Measurements from ENCODE around the gene TESK1. TPM values are rescaled to one million over a fixed set of nuclear protein-coding genes. Genes with fewer than 3 reads are reported as not detected.

TESK1 gene
- total and polyA plus RNA-seq, 2 of the 8 experiments (the other 6 are each of a cell fraction or from before 2014, with no cell fraction given): 13.5 to 13.9 TPM

DNA sequence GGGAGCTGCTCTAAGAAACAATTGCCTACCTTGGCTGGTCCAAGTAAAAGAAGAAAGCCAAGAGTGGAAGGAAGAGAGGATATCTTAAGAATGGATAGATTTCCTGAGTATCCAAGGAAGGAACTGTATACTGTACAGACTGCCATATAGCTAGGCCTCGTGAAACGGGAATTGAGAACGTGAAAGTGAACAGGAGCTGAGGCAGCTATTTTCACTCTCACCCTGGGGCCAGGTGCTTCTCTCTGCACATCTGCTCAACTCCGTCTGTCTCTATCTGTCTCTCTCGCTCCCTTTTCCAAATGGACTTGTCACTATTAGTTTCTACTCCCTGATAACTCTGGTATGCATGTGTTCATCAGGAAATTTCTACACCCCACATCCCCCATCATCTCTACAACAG, 35.9 kb upstream of the TESK1 start:
- no peak for FAIRE-seq
- POLR2A ChIA-PET (ENCODE audit: partially characterized antibody): interaction anchor here (0.6 kb wide), 1 partner anchor 76 kb away, joined by 3 read pairs; no protein-coding TSS in a partner anchor
- H3K79me2 ChIP-seq (ENCODE audit: control insufficient read depth in 1 of 2, insufficient read depth in 2 of 2, low read length in 2 of 2): no peaks in the 10 kb centered on the region

More for the DNA sequence above, 35.9 kb upstream of the TESK1 start:
- Histone ChIP-seq H3K23ac (ENCODE audit: insufficient read length) (no peak overlapping the region), H2BK120ac (replicated peaks; ENCODE audit: low read depth, low read length) (no peak overlapping the region), H3K18ac (ENCODE audit: extremely low read depth, low read length) (no peak overlapping the region), H4K5ac (ENCODE audit: insufficient read length, low read depth, low read length) (no peak overlapping the region), H3K27me3 (replicated peaks in 1 of 4; ENCODE audit: control insufficient read depth in 3 of 4, extremely low read depth in 1 of 4, insufficient read depth in 3 of 4, low read length in 3 of 4) (no peaks in the 10 kb centered on the region), H3K4me3 (ENCODE audit: extremely low read depth in 1 of 4, insufficient read depth in 2 of 4, low read depth in 3 of 4, low read length in 4 of 4) (no peak overlapping the region), H2BK12ac (ENCODE audit: low read depth, low read length) (no peak overlapping the region), H2BK5ac (ENCODE audit: low read depth, low read length) (no peak overlapping the region), H3K27ac (ENCODE audit: low read depth, low read length) (no peak overlapping the region), H4K8ac (ENCODE audit: extremely low read depth, insufficient read depth, low read length) (no peak overlapping the region), H3K56ac (replicated peaks; ENCODE audit: insufficient read length, low read depth, low read length) (no peak overlapping the region), H3K23me2 (ENCODE audit: low read depth, low read length) (no peaks in the 10 kb centered on the region; the same call in 1 of the 2 replicates), H2BK15ac (ENCODE audit: low read length) (no peak overlapping the region), H3K79me1 (ENCODE audit: low read depth, low read length) (no peaks in the 10 kb centered on the region), H4K91ac (replicated peaks; ENCODE audit: insufficient read length, low read length) (no peak overlapping the region), H3K4me1 (replicated peaks in 1 of 4; ENCODE audit: control insufficient read depth in 3 of 4, insufficient read depth in 4 of 4, low read length in 3 of 4) (no peaks in the 10 kb centered on the region), H2BK20ac (ENCODE audit: low read length) (no peak overlapping the region), H2AFZ (ENCODE audit: low read length) (no peak overlapping the region), H3K4ac (replicated peaks; ENCODE audit: insufficient read length, low read depth, low read length) (no peak overlapping the region), H3K14ac (ENCODE audit: insufficient read length) (no peak overlapping the region), H3K36me3 (ENCODE audit: control insufficient read depth in 2 of 4, insufficient read depth in 4 of 4, low read length in 3 of 4) (no peaks in the 10 kb centered on the region), H3K9me3 (ENCODE audit: insufficient read depth in 2 of 2, low read depth in 1 of 2, low read length in 1 of 2) (no peaks in the 10 kb centered on the region), H4K20me1 (replicated peaks in 1 of 2; ENCODE audit: control insufficient read depth in 1 of 2, insufficient read depth in 2 of 2, low read length in 2 of 2) (no peaks in the 10 kb centered on the region), H3K4me2 (ENCODE audit: insufficient read depth in 1 of 2, low read depth in 2 of 2, low read length in 2 of 2) (no peak overlapping the region), H3K9ac (replicated peaks in 1 of 4; ENCODE audit: extremely low read depth in 1 of 4, low read depth in 3 of 4, low read length in 3 of 4) (no peak overlapping the region), H2AK5ac (ENCODE audit: low read depth, low read length) (no peak overlapping the region)
- CTCF ChIA-PET (ENCODE audit: partially characterized antibody): interaction anchor here (0.7 to 2.7 kb wide), 7 partner anchors 9 to 128 kb away, joined by 3 to 8 read pairs (median 4); no protein-coding TSS in a partner anchor
- TF ChIP-seq YY1 (IDR thresholded peaks at IDR 0.05; ENCODE audit: low read depth, low read length): no peak
- 93% methylated on average over 5 of the region's 5 CpGs; no CpG with 5 or more reads in 1 of the 2 experiments for WGBS, 2 experiments (ENCODE audit: extremely low coverage in 1 of 2, insufficient coverage in 1 of 2, insufficient read length in 1 of 2, insufficient replicate concordance in 2 of 2, low coverage in 1 of 2, low lambda C conversion rate in 2 of 2, missing lambda C conversion rate in 1 of 2)
- DNase-seq (ENCODE audit: low read depth in 1 of 2, low spot score in 2 of 2): no peak
